GM12878 (cell line): Measurements from ENCODE around the gene HABP2. TPM values are rescaled to one million over a fixed set of nuclear protein-coding genes. Genes with fewer than 3 reads are reported as not detected.

Experiments used
- ATAC-seq: fragments of 200-7000 bp; cut with Tn5 transposase; 3 replicates; pipeline ENCODE4 v1.9.1; 2020; ENCODE audit warnings: mild to moderate bottlenecking, moderate library complexity
- BruUV-seq: library from RNA; stranded (reverse); fragments of 400-500 nt; replicated peaks from 2 replicates; lab custom pipeline; 2021; lab: Mats Ljungman, UMichigan
- CTCF ChIA-PET: fragments of 300-600 bp; sonication (Branson Sonifier 250); formaldehyde crosslinking; extraction: SDS; loops from one replicate; lab custom pipeline; 2021; ENCODE audit warnings: inconsistent platforms; lab: Yijun Ruan, JAX
- POLR2A ChIA-PET: fragments of 350-600 bp; formaldehyde crosslinking; extraction: SDS; loops from one replicate; lab custom pipeline; 2021; ENCODE audit warnings: inconsistent platforms; lab: Charles Lee
- RAD21 ChIA-PET: fragments of 300-600 bp; sonication (Branson Sonifier 250); formaldehyde crosslinking; loops from one replicate; lab custom pipeline; 2023; ENCODE audit warnings: antibody characterized with exemption; ENCODE audit not compliant: unreplicated experiment; lab: Charles Lee
- SMC1A ChIA-PET: fragments of 300-600 bp; sonication (Branson Sonifier 250); formaldehyde crosslinking; loops from one replicate; lab custom pipeline; 2023; ENCODE audit not compliant: unreplicated experiment, uncharacterized antibody; lab: Charles Lee
- DNase-seq: peaks from one replicate; pipeline ENCODE4 v3.0.0-alpha.2; 2011; ENCODE audit warnings: low read depth, low spot score
- FAIRE-seq: peaks from 3 replicates; lab custom pipeline; 2011; peaks lifted over from hg19 to GRCh38; lab: Jason Lieb, UNC
- H2AFZ ChIP-seq: 2 replicates; pipeline ENCODE4 v1.6.0; 2011; ENCODE audit warnings: low read depth, low read length, control low read depth; ENCODE audit not compliant: control insufficient read depth
- H3K27ac ChIP-seq: 2 replicates; pipeline ENCODE4 v1.5.1; 2011; ENCODE audit warnings: control low read depth; ENCODE audit not compliant: control insufficient read depth, insufficient read depth
- H3K27me3 ChIP-seq, 2 experiments: replicated peaks in 1 of 2; 2 replicates each; pipeline versions ENCODE4 v1.6.0 to v1.6.1; 2011; ENCODE audit warnings: low read length in 1 of 2; ENCODE audit not compliant: control insufficient read depth in 2 of 2, insufficient read depth in 2 of 2
- H3K36me3 ChIP-seq, 2 experiments: 2 replicates each; pipeline ENCODE4 v1.5.1; 2011; ENCODE audit warnings: low read length in 1 of 2; ENCODE audit not compliant: control insufficient read depth in 2 of 2, insufficient read depth in 2 of 2
- H3K4me1 ChIP-seq: 2 replicates; pipeline ENCODE4 v1.6.1; 2011; ENCODE audit warnings: mild to moderate bottlenecking, low read length, moderate library complexity, mixed read lengths; ENCODE audit not compliant: control insufficient read depth, insufficient read depth
- H3K4me2 ChIP-seq: 2 replicates; pipeline ENCODE4 v1.6.0; 2011; ENCODE audit warnings: control low read depth; ENCODE audit not compliant: control insufficient read depth, insufficient read depth
- H3K4me3 ChIP-seq: fragments of 200-600 bp; sonication (generic); 2 replicates; pipeline ENCODE4 v1.5.1; 2016
- H3K79me2 ChIP-seq: 2 replicates; pipeline ENCODE4 v1.6.0; 2011; ENCODE audit warnings: low read length; ENCODE audit not compliant: control insufficient read depth, insufficient read depth
- H3K9ac ChIP-seq: 2 replicates; pipeline ENCODE4 v1.8.0; 2011; ENCODE audit warnings: low read length, control low read depth, mixed read lengths; ENCODE audit not compliant: control insufficient read depth, insufficient read depth
- H3K9me3 ChIP-seq: replicated peaks from 3 replicates; pipeline ENCODE4 v1.5.1; 2011; ENCODE audit warnings: mild to moderate bottlenecking, low read length; ENCODE audit not compliant: control insufficient read depth, insufficient read depth
- H4K20me1 ChIP-seq: 2 replicates; pipeline ENCODE4 v1.6.0; 2011; ENCODE audit not compliant: control insufficient read depth, insufficient read depth
- ASH2L ChIP-seq: fragments of 300-600, 200-600 bp; sonication (generic); IDR thresholded peaks from 2 replicates; pipeline ENCODE4 v1.6.1; 2017; ENCODE audit warnings: low read depth, mild to moderate bottlenecking, borderline replicate concordance
- CHD4 ChIP-seq: fragments of 200-600 bp; sonication (generic); IDR thresholded peaks from 2 replicates; pipeline ENCODE4 v1.6.1; 2016; ENCODE audit warnings: mild to moderate bottlenecking
- CREM ChIP-seq: IDR thresholded peaks from 2 replicates; pipeline ENCODE4 v1.6.1; 2014; ENCODE audit warnings: antibody characterized with exemption, low read depth
- GABPA ChIP-seq: IDR thresholded peaks from 2 replicates; pipeline ENCODE4 v1.6.1; 2014; ENCODE audit warnings: antibody characterized with exemption, low read depth, mild to moderate bottlenecking, inconsistent platforms
- HDAC2 ChIP-seq: fragments of 200-600 bp; sonication (generic); IDR thresholded peaks from 2 replicates; pipeline ENCODE4 v1.6.1; 2017
- JUND ChIP-seq: IDR thresholded peaks from 2 replicates; pipeline ENCODE4 v1.6.1; 2012; ENCODE audit warnings: low read depth, mild to moderate bottlenecking, low read length, improper control_type of control experiment, moderate library complexity
- NRF1 ChIP-seq: conservative IDR thresholded peaks from 2 replicates; pipeline ENCODE4 v1.6.1; 2011; ENCODE audit warnings: mild to moderate bottlenecking, low read depth, low read length, improper control_type of control experiment
- SMC3 ChIP-seq: IDR thresholded peaks from 2 replicates; pipeline ENCODE4 v1.6.1; 2011; ENCODE audit warnings: low read length, improper control_type of control experiment, borderline replicate concordance
- TAF1 ChIP-seq: IDR thresholded peaks from 2 replicates; pipeline ENCODE4 v1.6.1; 2011; ENCODE audit warnings: mild to moderate bottlenecking, low read depth, low read length, borderline replicate concordance
- WGBS: methylation state at CpG from one replicate; pipeline ENCODE4 v1.1.6; 2016; ENCODE audit warnings: low lambda C conversion rate; ENCODE audit not compliant: insufficient replicate concordance, insufficient coverage; ENCODE audit errors: missing lambda C conversion rate; 5-methylcytosine and 5-hydroxymethylcytosine counted together
- in situ Hi-C: fragments of 300-500 bp; cut with MboI; formaldehyde crosslinking; loops from 9 replicates; pipeline ENCODE4 v1.14.3; 2018; ENCODE audit warnings: mixed read lengths
- intact Hi-C: fragments of 100-400 bp; cut with micrococcal nuclease; formaldehyde crosslinking; loops from one replicate; pipeline ENCODE4 v1.14.2; 2022; ENCODE audit not compliant: unreplicated experiment
- polyA plus RNA-seq, 11 experiments: library from polyadenylated mRNA; depleted of rRNA in 4 of 11; unstranded in 6 of 11; stranded (reverse) in 5 of 11; fragments of >200 nt; fragmentation: Nextera tagmentation in 4 of 11; fragmentation: Illumina TruSeq in 1 of 11; extraction: Ambion mirVana in 4 of 11; extraction: Trizol in 1 of 11; gene quantifications; 1 replicate in 1 of 11; 2 replicates in 10 of 11; pipeline versions ENCODE4 v1.2.1 to v1.2.3, GENCODE V29; 2011 to 2016; ENCODE audit warnings: inconsistent platforms in 2 of 11, missing spikeins in 2 of 11, low read depth in 1 of 11
- total RNA-seq, 4 experiments: library from RNA; depleted of rRNA in 3 of 4; stranded (reverse); fragments of >200 nt in 3 of 4; fragmentation: Illumina TruSeq in 1 of 4; extraction: Trizol in 1 of 4; gene quantifications; 2 replicates each; pipeline versions ENCODE4 v1.2.1 to v1.2.3, GENCODE V29; 2013 to 2021
- TF ChIP-seq, protein P1 (sequence below): fragments of 450-650 bp; IDR thresholded peaks from 2 replicates; pipeline ENCODE4 v1.6.1; 2017; ENCODE audit warnings: borderline replicate concordance
- TF ChIP-seq, protein P2 (sequence below): fragments of 450-650 bp; IDR thresholded peaks from 2 replicates; pipeline ENCODE4 v1.6.1; 2018; ENCODE audit warnings: mild to moderate bottlenecking, low read depth, moderate library complexity; ENCODE audit not compliant: partially characterized antibody
- TF ChIP-seq, protein P3 (sequence below): IDR thresholded peaks from 2 replicates; pipeline ENCODE4 v1.6.1; 2012; ENCODE audit warnings: mild to moderate bottlenecking, low read depth, low read length

HABP2 gene
- total and polyA plus RNA-seq, 10 of the 15 experiments (the other 5 are each of a cell fraction or from before 2014, with no cell fraction given): 0.13 TPM; not detected in 9

DNA sequence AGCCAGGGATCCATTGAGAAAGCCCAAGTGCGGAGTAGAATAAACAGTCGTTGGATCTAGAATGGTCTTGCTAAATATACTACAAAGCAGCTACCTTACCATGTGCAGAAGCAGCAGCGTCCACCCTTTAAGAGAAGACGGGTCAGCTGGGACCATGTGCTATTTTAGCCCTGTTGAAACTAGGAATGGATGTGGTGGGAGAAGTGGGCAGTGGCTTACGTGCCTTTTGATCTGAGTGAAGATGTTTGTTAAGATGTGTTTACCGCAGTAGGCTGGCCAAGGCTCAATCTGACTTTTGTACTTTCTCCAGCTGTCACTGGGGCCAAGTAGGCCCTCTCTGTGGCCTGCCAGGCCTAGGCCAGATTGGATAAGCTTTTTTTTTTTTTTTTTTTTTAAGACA, 9.2 kb downstream of the HABP2 start:
- Histone ChIP-seq H3K4me1 (no peaks in the 10 kb centered on the region), H3K4me3 (no peak overlapping the region), H4K20me1 (no peaks in the 10 kb centered on the region), H3K9ac (no peak overlapping the region), H3K79me2 (no peaks in the 10 kb centered on the region)
- ChIA-PET CTCF (interaction anchor here (1.4 kb wide), 1 partner anchor 18 kb away, joined by 6 read pairs; no protein-coding TSS in a partner anchor), RAD21 (no interaction called here)
- TF ChIP-seq GABPA (no peak), HDAC2 (no peak), CREM (no peak), TAF1 (no peak), NRF1 (no peak), ASH2L (no peak), SMC3 (no peak), CHD4 (no peak), JUND (no peak)
- TF ChIP-seq, protein P1, sequence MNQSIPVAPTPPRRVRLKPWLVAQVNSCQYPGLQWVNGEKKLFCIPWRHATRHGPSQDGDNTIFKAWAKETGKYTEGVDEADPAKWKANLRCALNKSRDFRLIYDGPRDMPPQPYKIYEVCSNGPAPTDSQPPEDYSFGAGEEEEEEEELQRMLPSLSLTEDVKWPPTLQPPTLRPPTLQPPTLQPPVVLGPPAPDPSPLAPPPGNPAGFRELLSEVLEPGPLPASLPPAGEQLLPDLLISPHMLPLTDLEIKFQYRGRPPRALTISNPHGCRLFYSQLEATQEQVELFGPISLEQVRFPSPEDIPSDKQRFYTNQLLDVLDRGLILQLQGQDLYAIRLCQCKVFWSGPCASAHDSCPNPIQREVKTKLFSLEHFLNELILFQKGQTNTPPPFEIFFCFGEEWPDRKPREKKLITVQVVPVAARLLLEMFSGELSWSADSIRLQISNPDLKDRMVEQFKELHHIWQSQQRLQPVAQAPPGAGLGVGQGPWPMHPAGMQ: no peak
- TF ChIP-seq, protein P2, sequence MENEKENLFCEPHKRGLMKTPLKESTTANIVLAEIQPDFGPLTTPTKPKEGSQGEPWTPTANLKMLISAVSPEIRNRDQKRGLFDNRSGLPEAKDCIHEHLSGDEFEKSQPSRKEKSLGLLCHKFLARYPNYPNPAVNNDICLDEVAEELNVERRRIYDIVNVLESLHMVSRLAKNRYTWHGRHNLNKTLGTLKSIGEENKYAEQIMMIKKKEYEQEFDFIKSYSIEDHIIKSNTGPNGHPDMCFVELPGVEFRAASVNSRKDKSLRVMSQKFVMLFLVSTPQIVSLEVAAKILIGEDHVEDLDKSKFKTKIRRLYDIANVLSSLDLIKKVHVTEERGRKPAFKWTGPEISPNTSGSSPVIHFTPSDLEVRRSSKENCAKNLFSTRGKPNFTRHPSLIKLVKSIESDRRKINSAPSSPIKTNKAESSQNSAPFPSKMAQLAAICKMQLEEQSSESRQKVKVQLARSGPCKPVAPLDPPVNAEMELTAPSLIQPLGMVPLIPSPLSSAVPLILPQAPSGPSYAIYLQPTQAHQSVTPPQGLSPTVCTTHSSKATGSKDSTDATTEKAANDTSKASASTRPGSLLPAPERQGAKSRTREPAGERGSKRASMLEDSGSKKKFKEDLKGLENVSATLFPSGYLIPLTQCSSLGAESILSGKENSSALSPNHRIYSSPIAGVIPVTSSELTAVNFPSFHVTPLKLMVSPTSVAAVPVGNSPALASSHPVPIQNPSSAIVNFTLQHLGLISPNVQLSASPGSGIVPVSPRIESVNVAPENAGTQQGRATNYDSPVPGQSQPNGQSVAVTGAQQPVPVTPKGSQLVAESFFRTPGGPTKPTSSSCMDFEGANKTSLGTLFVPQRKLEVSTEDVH: no peak
- TF ChIP-seq, protein P3, sequence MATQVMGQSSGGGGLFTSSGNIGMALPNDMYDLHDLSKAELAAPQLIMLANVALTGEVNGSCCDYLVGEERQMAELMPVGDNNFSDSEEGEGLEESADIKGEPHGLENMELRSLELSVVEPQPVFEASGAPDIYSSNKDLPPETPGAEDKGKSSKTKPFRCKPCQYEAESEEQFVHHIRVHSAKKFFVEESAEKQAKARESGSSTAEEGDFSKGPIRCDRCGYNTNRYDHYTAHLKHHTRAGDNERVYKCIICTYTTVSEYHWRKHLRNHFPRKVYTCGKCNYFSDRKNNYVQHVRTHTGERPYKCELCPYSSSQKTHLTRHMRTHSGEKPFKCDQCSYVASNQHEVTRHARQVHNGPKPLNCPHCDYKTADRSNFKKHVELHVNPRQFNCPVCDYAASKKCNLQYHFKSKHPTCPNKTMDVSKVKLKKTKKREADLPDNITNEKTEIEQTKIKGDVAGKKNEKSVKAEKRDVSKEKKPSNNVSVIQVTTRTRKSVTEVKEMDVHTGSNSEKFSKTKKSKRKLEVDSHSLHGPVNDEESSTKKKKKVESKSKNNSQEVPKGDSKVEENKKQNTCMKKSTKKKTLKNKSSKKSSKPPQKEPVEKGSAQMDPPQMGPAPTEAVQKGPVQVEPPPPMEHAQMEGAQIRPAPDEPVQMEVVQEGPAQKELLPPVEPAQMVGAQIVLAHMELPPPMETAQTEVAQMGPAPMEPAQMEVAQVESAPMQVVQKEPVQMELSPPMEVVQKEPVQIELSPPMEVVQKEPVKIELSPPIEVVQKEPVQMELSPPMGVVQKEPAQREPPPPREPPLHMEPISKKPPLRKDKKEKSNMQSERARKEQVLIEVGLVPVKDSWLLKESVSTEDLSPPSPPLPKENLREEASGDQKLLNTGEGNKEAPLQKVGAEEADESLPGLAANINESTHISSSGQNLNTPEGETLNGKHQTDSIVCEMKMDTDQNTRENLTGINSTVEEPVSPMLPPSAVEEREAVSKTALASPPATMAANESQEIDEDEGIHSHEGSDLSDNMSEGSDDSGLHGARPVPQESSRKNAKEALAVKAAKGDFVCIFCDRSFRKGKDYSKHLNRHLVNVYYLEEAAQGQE: no peak
- TF ChIP-seq, all 136 proteins: peak for 0
- no peaks in the 10 kb centered on the region for H3K9me3 ChIP-seq
- in situ Hi-C loops: no loop called here
- SMC1A ChIA-PET: no interaction called here
- WGBS: 45% methylated on average over 6 of the region's 6 CpGs
- no peak overlapping the region for H3K27ac ChIP-seq
- no TSS peak for BruUV-seq
- ATAC-seq (no peak), DNase-seq (no peak), FAIRE-seq (no peak)
- H3K36me3 ChIP-seq: no peaks in the 10 kb centered on the region
- no peak overlapping the region for H3K4me2 ChIP-seq
- POLR2A ChIA-PET: no interaction called here
- intact Hi-C loops: loop anchor here (5.0 to 10.0 kb wide), 2 partner anchors 837 to 1085 kb away; no protein-coding TSS in a partner anchor
- peaks cover 0 to 3% of the 10 kb centered on the region in 2 experiments; a peak in 3 of 4 replicates for H3K27me3 ChIP-seq
- no peak overlapping the region for H2AFZ ChIP-seq
